HepG2 (cell line): Measurements from ENCODE around the gene ITGB2. TPM values are rescaled to one million over a fixed set of nuclear protein-coding genes. Genes with fewer than 3 reads are reported as not detected.

Experiments used
- ATAC-seq: fragments of 200-7000 bp; cut with Tn5 transposase; 3 replicates; pipeline ENCODE4 v1.9.1; 2020; ENCODE audit warnings: mild to moderate bottlenecking, moderate library complexity
- BruUV-seq: library from RNA; stranded (reverse); fragments of 400-500 nt; replicated peaks from 2 replicates; lab custom pipeline; 2021; lab: Mats Ljungman, UMichigan
- CTCF ChIA-PET: fragments of 300-600 bp; formaldehyde crosslinking; extraction: SDS; loops from one replicate; lab custom pipeline; 2021; ENCODE audit warnings: low total read pairs, inconsistent platforms, low intra/inter-chr PET ratio; lab: Yijun Ruan, JAX
- POLR2A ChIA-PET: fragments of 350-600 bp; sonication (Branson Sonifier 250); formaldehyde crosslinking; loops from one replicate; lab custom pipeline; 2020; ENCODE audit warnings: antibody characterized with exemption, inconsistent platforms; lab: Yijun Ruan, JAX
- DNase-seq: peaks from one replicate; pipeline ENCODE4 v3.0.0-alpha.2; 2015; ENCODE audit warnings: low spot score
- FAIRE-seq: peaks from 3 replicates; lab custom pipeline; 2011; peaks lifted over from hg19 to GRCh38; lab: Jason Lieb, UNC
- H2AFZ ChIP-seq: one replicate; pipeline ENCODE4 v1.6.1; 2011; ENCODE audit warnings: low read length, inconsistent platforms
- H3K27ac ChIP-seq: fragments of 300-600 bp; 3 replicates; pipeline ENCODE4 v1.8.0; 2011; ENCODE audit warnings: mixed run types, mild to moderate bottlenecking, mixed read lengths, low read length, inconsistent platforms; ENCODE audit not compliant: insufficient read depth; ENCODE audit errors: extremely low read length
- H3K27me3 ChIP-seq, 2 experiments: fragments of 200-600 bp in 1 of 2; 2 replicates in 1 of 2; 3 replicates in 1 of 2; pipeline versions ENCODE4 v1.6.0 to v1.8.0; 2011; ENCODE audit warnings: low read length in 2 of 2, mild to moderate bottlenecking in 2 of 2, moderate library complexity in 2 of 2, inconsistent platforms in 1 of 2; ENCODE audit not compliant: insufficient read depth in 2 of 2, control insufficient read depth in 1 of 2
- H3K36me3 ChIP-seq, 2 experiments: fragments of 200-600 bp in 1 of 2; replicated peaks in 1 of 2; 2 replicates in 1 of 2; 3 replicates in 1 of 2; pipeline versions ENCODE4 v1.5.1 to v1.8.0; 2011; ENCODE audit warnings: low read length in 2 of 2, inconsistent platforms in 1 of 2; ENCODE audit not compliant: insufficient read depth in 2 of 2, control insufficient read depth in 1 of 2
- H3K4me1 ChIP-seq: 2 replicates; pipeline ENCODE4 v1.5.1; 2012; ENCODE audit warnings: low read length, inconsistent platforms; ENCODE audit not compliant: insufficient read depth
- H3K4me2 ChIP-seq: 2 replicates; pipeline ENCODE4 v1.6.0; 2011; ENCODE audit warnings: low read depth, low read length, inconsistent platforms
- H3K4me3 ChIP-seq, 3 experiments: fragments of 200-600 bp in 1 of 3; sonication (generic), shearing (Covaris generic) in 1 of 3; replicated peaks in 1 of 3; 2 replicates each; pipeline ENCODE4 v1.5.1; 2011 to 2016; ENCODE audit warnings: low read length in 3 of 3, inconsistent platforms in 2 of 3, low read depth in 2 of 3, mild to moderate bottlenecking in 2 of 3, control low read depth in 1 of 3, mixed read lengths in 1 of 3; ENCODE audit not compliant: insufficient read depth in 1 of 3
- H3K79me2 ChIP-seq: one replicate; pipeline ENCODE4 v1.6.1; 2011; ENCODE audit warnings: low read length, inconsistent platforms; ENCODE audit not compliant: insufficient read depth
- H3K9ac ChIP-seq: 2 replicates; pipeline ENCODE4 v1.6.0; 2011; ENCODE audit warnings: mild to moderate bottlenecking, low read depth, low read length, inconsistent platforms; ENCODE audit not compliant: insufficient read depth
- H3K9me3 ChIP-seq: 2 replicates; pipeline ENCODE4 v1.5.1; 2012; ENCODE audit warnings: mild to moderate bottlenecking, low read length
- H4K20me1 ChIP-seq: 2 replicates; pipeline ENCODE4 v1.6.0; 2011; ENCODE audit warnings: inconsistent platforms, mild to moderate bottlenecking, low read length, moderate library complexity; ENCODE audit not compliant: insufficient read depth
- BHLHE40 ChIP-seq: IDR thresholded peaks from 2 replicates; pipeline ENCODE4 v1.6.1; 2011; ENCODE audit warnings: low read length, improper control_type of control experiment
- DMAP1 ChIP-seq: IDR thresholded peaks from 2 replicates; pipeline ENCODE4 v1.6.1; 2016
- DR1 ChIP-seq: sonication (generic); formaldehyde crosslinking; IDR thresholded peaks from 2 replicates; pipeline ENCODE4 v1.8.0; 2021; ENCODE audit warnings: mild to moderate bottlenecking, missing genetic modification reagents, inconsistent platforms
- FOXK1 ChIP-seq: sonication (generic); formaldehyde crosslinking; IDR thresholded peaks from 2 replicates; pipeline ENCODE4 v1.4.0; 2020; ENCODE audit warnings: low read depth, missing genetic modification reagents, borderline replicate concordance
- LCORL ChIP-seq, 2 experiments: fragments of 450-650 bp in 1 of 2; sonication (generic) in 1 of 2; formaldehyde crosslinking in 1 of 2; IDR thresholded peaks; 2 replicates each; pipeline versions ENCODE4 v1.5.0 to v1.6.1; 2017 to 2020; ENCODE audit warnings: antibody characterized with exemption in 1 of 2, missing genetic modification reagents in 1 of 2
- POGK ChIP-seq: sonication (generic); formaldehyde crosslinking; conservative IDR thresholded peaks from 2 replicates; pipeline ENCODE4 v1.8.0; 2022; ENCODE audit warnings: mild to moderate bottlenecking, moderate library complexity, missing genetic modification reagents
- THAP11 ChIP-seq: IDR thresholded peaks from 2 replicates; pipeline ENCODE4 v1.6.1; 2016; ENCODE audit warnings: missing biosample characterization, missing genetic modification reagents
- ZNF12 ChIP-seq: sonication (generic); formaldehyde crosslinking; IDR thresholded peaks from 2 replicates; pipeline ENCODE4 v1.5.0; 2020; ENCODE audit warnings: missing genetic modification reagents
- ZNF546 ChIP-seq: sonication (generic); formaldehyde crosslinking; conservative IDR thresholded peaks from 2 replicates; pipeline ENCODE4 v1.8.1; 2023; ENCODE audit warnings: mild to moderate bottlenecking, missing genetic modification reagents
- WGBS: methylation state at CpG from one replicate; pipeline ENCODE4 v1.1.6; 2017; ENCODE audit warnings: low lambda C conversion rate; 5-methylcytosine and 5-hydroxymethylcytosine counted together
- in situ Hi-C: cut with HindIII; loops from 2 replicates; pipeline ENCODE4 v1.10.0; 2017; ENCODE audit warnings: low pct_unique_long_range_greater_than_20kb; ENCODE audit not compliant: extremely low pct_ligation_motif_present
- intact Hi-C: fragments of 100-400 bp; cut with micrococcal nuclease; formaldehyde crosslinking; loops from one replicate; pipeline ENCODE4 v1.10.0; 2022; ENCODE audit not compliant: unreplicated experiment
- polyA plus RNA-seq, 8 experiments: library from polyadenylated mRNA; depleted of rRNA in 3 of 8; stranded (reverse) in 7 of 8; unstranded in 1 of 8; fragments of >200 nt; fragmentation: Illumina TruSeq in 4 of 8; extraction: Trizol in 4 of 8; gene quantifications; 2 replicates each; pipeline versions ENCODE4 v1.2.1 to v1.2.3, GENCODE V29; 2011 to 2016; ENCODE audit warnings: low read depth in 4 of 8, missing spikeins in 1 of 8, mixed read lengths in 1 of 8; ENCODE audit not compliant: insufficient read depth in 1 of 8
- total RNA-seq, 5 experiments: library from RNA; depleted of rRNA; stranded (reverse); fragments of >200 nt; fragmentation: Illumina TruSeq; extraction: Trizol; gene quantifications; 2 replicates each; pipeline ENCODE4 v1.2.3, GENCODE V29; 2016; ENCODE audit warnings: low read depth in 1 of 5
- TF ChIP-seq, protein P1 (sequence below): sonication (generic); formaldehyde crosslinking; IDR thresholded peaks from 2 replicates; pipeline ENCODE4 v1.4.0; 2020; ENCODE audit warnings: missing genetic modification reagents
- TF ChIP-seq, protein P2 (sequence below): IDR thresholded peaks from 2 replicates; pipeline ENCODE4 v1.6.1; 2016; ENCODE audit warnings: mild to moderate bottlenecking, missing biosample characterization, missing genetic modification reagents

Gene ITGB2
- total and polyA plus RNA-seq, 2 of the 13 experiments (the other 11 are each of a cell fraction or from before 2014, with no cell fraction given): 4.2 to 18.0 TPM

DNA sequence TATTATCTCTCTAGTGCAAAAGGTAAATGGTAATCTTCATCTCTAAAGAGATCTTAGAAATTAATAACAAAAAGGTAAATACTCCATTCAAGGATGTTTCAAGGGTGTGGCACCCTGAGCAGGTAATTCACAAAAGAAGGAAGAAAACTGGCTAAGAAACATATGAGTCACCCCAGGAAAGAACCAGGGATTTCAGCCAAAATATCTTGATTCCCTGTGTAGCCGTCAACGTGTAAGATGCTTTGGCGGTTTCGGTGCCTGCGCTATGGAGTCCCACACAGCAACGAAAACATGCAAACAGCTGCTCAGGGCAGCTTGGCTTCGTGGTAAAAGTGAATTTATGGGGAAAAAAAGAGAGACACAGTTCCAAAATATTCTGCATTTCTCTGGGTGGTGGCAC is 3.7 kb downstream of the ITGB2 start:
- CTCF ChIA-PET: no interaction called here
- FAIRE-seq: no peak

DNA sequence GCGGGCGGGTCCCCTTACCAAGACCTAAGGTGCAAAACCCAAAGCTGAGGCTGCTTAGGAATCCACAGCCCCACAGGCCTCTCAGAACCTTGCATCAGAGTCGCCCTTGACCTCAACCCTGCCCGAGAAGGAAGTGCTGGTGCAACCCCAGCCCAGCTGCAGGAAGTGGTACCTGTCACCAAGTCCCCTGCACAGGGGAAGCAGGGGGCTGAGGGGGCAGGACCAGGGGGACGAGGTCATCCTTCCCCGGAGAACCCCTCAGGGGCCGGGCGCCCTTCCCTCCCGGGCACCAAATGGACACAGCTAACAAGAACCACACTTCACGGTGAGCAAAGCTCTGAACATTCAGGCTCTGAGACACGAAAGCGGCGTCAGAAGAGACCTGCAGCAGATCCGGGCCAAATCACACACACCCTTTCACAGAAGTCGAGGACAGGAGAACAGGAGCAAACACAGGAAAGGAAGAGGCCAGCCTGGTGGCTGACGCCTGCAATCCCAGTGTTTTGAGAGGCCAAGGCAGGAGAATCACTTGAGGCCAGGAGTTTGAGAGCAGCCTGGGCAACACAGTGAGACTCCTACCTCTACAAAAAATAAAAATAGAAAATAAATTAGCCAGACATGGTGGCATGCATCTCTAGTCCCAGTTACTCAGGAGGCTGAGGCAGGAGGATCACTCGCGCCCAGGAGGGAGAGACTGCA is 6.4 kb downstream of the ITGB2 start:
- Histone ChIP-seq H4K20me1 (no peaks in the 10 kb centered on the region), H3K4me2 (peak overlapping the region; percentile 97), H3K4me1 (peaks cover 89% of the 10 kb centered on the region), H3K9me3 (no peaks in the 10 kb centered on the region), H3K79me2 (no peaks in the 10 kb centered on the region), H3K4me3 (peak overlapping the region; percentile 57 to 75 (median 58)), H2AFZ (no peak overlapping the region), H3K36me3 (no peaks in the 10 kb centered on the region), H3K27ac (peak overlapping the region; percentile 91), H3K9ac (peak overlapping the region; percentile 74), H3K27me3 (no peaks in the 10 kb centered on the region; a peak in 1 of 5 replicates)
- in situ Hi-C loops: loop anchor here (5.0 kb wide), 2 partner anchors 67 to 112 kb away; partner anchors contain the start of gene UBE2G2
- ChIA-PET POLR2A (interaction anchor here (0.6 to 5.8 kb wide), 16 partner anchors 13 to 557 kb away, joined by 3 to 50 read pairs (median 6); partner anchors contain the start of genes PTTG1IP, SLX9 and UBE2G2), CTCF (no interaction called here)
- peak; percentile 32 for ATAC-seq
- no TSS peak for BruUV-seq
- WGBS: 12% methylated on average over 13 of the region's 18 CpGs
- peak; percentile 41 for DNase-seq
- intact Hi-C loops: loop anchor here (5.0 to 10.0 kb wide), 2 partner anchors 70 to 112 kb away; partner anchors contain the start of gene UBE2G2
- FAIRE-seq: peak; percentile 51
- TF ChIP-seq, protein P1, sequence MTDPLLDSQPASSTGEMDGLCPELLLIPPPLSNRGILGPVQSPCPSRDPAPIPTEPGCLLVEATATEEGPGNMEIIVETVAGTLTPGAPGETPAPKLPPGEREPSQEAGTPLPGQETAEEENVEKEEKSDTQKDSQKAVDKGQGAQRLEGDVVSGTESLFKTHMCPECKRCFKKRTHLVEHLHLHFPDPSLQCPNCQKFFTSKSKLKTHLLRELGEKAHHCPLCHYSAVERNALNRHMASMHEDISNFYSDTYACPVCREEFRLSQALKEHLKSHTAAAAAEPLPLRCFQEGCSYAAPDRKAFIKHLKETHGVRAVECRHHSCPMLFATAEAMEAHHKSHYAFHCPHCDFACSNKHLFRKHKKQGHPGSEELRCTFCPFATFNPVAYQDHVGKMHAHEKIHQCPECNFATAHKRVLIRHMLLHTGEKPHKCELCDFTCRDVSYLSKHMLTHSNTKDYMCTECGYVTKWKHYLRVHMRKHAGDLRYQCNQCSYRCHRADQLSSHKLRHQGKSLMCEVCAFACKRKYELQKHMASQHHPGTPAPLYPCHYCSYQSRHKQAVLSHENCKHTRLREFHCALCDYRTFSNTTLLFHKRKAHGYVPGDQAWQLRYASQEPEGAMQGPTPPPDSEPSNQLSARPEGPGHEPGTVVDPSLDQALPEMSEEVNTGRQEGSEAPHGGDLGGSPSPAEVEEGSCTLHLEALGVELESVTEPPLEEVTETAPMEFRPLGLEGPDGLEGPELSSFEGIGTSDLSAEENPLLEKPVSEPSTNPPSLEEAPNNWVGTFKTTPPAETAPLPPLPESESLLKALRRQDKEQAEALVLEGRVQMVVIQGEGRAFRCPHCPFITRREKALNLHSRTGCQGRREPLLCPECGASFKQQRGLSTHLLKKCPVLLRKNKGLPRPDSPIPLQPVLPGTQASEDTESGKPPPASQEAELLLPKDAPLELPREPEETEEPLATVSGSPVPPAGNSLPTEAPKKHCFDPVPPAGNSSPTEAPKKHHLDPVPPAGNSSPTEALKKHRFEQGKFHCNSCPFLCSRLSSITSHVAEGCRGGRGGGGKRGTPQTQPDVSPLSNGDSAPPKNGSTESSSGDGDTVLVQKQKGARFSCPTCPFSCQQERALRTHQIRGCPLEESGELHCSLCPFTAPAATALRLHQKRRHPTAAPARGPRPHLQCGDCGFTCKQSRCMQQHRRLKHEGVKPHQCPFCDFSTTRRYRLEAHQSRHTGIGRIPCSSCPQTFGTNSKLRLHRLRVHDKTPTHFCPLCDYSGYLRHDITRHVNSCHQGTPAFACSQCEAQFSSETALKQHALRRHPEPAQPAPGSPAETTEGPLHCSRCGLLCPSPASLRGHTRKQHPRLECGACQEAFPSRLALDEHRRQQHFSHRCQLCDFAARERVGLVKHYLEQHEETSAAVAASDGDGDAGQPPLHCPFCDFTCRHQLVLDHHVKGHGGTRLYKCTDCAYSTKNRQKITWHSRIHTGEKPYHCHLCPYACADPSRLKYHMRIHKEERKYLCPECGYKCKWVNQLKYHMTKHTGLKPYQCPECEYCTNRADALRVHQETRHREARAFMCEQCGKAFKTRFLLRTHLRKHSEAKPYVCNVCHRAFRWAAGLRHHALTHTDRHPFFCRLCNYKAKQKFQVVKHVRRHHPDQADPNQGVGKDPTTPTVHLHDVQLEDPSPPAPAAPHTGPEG (CRISPR knock-in tag): no peak
- 0 out of 2 replicates have a peak, but pooled peaks have one; percentile 48 for TF ChIP-seq POGK (CRISPR knock-in tag)
- TF ChIP-seq ZNF546 (CRISPR knock-in tag): peak; percentile 61; the same call in 1 of the 2 replicates
- TF ChIP-seq ZNF12 (CRISPR knock-in tag): no peak
- peak; percentile 82 for TF ChIP-seq THAP11

More for the DNA sequence above, 3.7 kb downstream of the ITGB2 start:
- Histone ChIP-seq H3K9ac (no peak overlapping the region), H3K4me1 (peaks cover 83% of the 10 kb centered on the region), H3K27me3 (peaks cover 3 to 5% of the 10 kb centered on the region in 2 experiments; a peak in 3 of 5 replicates), H3K4me2 (no peak overlapping the region), H3K27ac (no peak overlapping the region)
- POLR2A ChIA-PET: interaction anchor here (1.3 kb wide), 1 partner anchor 39 kb away, joined by 4 read pairs; no protein-coding TSS in a partner anchor
- BruUV-seq: no TSS peak
- intact Hi-C loops: loop anchor here (10.0 kb wide), 1 partner anchor 72 kb away; no protein-coding TSS in a partner anchor
- no peak for ATAC-seq
- 65% methylated on average over 7 of the region's 7 CpGs for WGBS
- TF ChIP-seq DR1 (CRISPR knock-in tag) (no peak), LCORL (IDR thresholded peaks at IDR 0.05) (no peak), LCORL (CRISPR knock-in tag; IDR thresholded peaks at IDR 0.05) (no peak), DMAP1 (no peak), FOXK1 (CRISPR knock-in tag) (no peak), BHLHE40 (no peak)
- TF ChIP-seq, protein P2, sequence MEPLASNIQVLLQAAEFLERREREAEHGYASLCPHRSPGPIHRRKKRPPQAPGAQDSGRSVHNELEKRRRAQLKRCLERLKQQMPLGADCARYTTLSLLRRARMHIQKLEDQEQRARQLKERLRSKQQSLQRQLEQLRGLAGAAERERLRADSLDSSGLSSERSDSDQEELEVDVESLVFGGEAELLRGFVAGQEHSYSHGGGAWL (CRISPR knock-in tag): no peak
- TF ChIP-seq, all 625 proteins: peak for 0
- no peak overlapping the region for H2AFZ ChIP-seq
- H3K36me3 ChIP-seq: no peaks in the 10 kb centered on the region
- H3K79me2 ChIP-seq: no peaks in the 10 kb centered on the region
- H3K4me3 ChIP-seq: no peak overlapping the region
- DNase-seq: no peak
- in situ Hi-C loops: no loop called here
- no peaks in the 10 kb centered on the region for H4K20me1 ChIP-seq
- no peaks in the 10 kb centered on the region for H3K9me3 ChIP-seq
